ENCODE data around the gene CYTH1.

Gene CYTH1

DNA sequence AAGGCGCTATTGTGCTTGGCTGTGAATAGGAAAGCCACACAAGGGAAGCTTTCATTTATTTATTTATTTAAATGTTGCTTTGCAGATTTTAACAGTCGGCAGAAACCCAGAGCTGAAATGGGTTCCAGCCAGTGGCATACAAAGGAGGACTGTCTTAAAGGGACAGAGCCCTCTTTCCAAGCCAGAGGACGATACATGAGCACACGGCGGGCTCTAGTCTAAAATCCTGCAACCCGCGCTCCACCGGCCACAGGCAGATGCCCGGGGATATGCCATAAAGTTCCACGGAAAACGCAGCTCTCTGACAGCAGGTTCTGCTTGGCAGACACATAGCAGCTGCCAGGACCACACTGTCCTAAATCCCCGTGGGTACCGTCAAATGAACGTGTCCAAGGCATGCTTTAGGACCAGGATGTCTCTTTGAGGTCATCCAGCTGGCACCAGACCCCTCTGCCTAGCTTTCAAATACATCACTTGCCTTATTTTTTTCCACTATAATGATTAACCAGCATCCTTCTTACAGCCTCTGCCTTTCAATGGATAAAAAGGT lies 64.6 kb downstream of the CYTH1 start:
- no peak for DNase-seq (ENCODE audit: low read depth in 4 of 4, low spot score in 1 of 4)

DNA sequence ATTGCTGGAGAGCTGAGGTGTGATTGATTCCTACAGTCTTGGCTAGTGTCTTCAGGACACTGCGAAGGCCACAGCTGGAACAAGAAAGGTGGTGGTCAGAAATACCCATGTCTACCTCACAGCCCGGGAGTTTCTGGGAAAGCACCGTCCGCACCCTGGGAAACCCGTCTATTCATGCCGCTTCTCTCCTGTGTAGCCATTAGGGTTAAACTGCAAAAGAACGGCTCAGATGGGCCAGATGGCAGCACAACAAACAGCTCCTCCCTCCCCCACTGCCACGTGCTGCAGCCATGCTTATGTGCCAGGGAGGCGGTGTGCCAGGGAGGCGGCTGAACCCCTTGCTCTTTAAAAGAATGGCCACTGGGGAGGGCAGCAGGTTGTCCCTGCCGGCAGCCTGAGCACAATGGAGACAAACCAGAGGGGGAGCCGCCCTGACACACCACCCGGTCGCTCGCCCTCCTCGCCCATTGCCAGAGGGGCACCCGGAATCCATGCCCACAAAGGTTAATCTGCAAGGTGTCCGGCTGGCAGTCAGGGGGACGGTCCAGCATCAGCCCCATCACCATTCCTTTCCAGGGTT lies 65.2 kb downstream of the CYTH1 start:
- no peak for DNase-seq (ENCODE audit: low read depth in 4 of 4, low spot score in 1 of 4)

DNA sequence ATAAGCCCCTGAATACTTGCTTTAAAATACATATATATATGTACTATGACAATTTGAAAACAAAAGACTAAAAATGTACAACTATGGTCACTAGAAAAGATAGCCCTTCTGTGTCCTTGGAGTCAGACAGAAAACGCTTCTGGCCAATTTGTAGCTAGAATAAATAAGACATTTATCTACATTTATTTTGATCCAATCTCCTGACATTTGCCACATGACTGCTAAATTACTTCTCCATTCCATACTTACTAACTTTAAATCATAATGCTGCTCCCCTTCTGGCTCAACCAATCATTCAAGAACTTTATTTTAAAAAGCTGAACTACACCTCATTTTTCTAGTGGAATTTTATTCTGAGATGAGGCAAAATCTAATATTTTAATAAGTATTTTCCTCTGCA lies 65.8 kb downstream of the CYTH1 start:
- DNase-seq (ENCODE audit: low read depth in 4 of 4, low spot score in 1 of 4): no peak

DNA sequence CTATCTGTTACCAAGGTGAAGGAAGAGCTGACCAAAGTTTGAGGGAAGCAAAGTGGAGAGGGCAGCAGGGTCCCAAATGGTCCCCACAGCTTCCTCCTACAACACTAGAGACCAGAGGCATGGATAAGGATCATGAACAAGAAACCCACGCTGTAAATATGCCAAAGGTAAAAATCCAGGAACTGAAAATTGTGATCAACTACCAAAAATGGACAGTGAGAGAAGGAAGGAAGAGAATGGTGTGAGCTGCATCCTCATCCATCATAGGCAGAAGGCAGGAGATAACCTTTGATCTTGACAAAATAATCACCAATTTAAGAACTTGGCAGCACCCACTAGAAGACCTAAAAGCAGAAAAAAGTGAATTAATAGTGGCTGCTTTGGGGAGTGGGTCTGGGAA lies 66.2 kb downstream of the CYTH1 start:
- no peak for DNase-seq (ENCODE audit: low read depth in 4 of 4, low spot score in 1 of 4)

DNA sequence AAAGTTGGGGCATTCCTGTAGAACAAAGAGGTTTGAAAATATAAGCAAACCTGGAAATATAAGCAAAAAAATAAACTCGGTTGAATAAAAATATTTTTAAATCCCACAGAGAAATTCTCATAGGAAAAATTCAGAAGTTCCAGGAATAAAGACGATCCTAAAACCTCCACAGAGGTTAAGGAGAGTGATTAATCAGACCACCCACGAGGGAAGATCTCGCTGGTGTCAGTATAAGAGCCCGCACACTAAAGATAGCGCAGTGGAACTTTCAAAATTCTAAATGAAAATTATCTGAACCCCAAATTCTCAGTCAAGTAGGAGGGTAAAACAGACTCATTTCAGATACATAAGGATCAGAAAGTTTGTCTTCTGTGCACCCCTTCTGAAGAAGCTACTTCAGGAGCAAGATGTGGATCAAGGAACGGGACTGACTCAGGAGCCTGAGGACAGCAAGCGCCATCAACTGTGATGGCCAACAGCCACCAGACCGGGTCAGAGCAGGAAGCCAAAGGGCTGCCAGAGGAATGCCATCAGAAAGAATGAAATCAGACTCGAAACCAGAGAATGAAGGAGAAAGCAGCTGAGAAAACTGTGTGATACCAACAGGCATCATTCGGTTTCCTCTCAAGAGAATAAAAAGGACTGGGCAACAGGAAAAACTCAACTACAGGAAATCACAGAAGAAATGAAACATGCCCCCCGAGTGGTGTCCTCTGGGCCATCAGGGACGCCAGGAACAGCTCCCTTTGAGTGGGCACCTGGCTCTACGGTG lies 66.9 kb downstream of the CYTH1 start:
- DNase-seq (ENCODE audit: low read depth in 4 of 4, low spot score in 1 of 4): no peak

DNA sequence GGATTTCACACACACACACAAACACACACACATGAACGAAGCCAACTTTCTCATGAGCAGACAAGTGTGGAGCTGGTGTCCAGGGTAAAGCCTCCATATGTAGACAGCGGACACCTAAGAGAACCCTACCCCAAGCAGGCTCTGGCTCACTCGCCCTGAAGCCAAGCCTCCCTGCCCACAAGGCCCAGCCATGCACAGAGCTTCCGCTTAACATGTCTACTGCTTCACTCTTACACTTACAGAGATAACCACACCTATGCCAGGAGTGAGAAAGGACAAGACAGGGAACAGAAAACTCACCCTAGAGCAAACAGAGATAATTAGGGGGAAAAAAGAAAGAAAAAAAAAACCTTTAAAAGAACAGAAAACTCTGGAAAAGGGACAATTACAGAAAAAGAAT lies 67.5 kb downstream of the CYTH1 start:
- no peak for DNase-seq (ENCODE audit: low read depth in 4 of 4, low spot score in 1 of 4)

DNA sequence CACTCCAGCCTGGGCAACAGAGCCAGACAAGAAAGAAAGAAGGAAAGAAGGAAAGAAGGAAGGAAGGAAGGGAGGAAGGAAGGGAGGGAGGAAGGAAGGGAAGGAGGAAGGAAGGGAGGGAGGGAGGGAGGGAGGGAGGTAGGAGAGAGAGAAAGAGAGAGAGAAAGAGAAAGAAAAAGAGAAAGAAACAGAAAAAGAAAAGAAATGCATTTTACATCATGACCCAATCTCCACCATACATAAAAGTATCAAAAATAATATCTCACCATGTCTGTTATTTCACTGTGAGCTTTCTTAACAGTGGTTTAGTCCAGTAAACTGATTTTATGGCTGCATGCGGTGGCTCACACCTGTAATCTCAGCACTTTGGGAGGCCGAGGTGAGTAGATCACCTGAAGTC lies 70.0 kb downstream of the CYTH1 start:
- DNase-seq (ENCODE audit: low read depth in 4 of 4, low spot score in 1 of 4): no peak

DNA sequence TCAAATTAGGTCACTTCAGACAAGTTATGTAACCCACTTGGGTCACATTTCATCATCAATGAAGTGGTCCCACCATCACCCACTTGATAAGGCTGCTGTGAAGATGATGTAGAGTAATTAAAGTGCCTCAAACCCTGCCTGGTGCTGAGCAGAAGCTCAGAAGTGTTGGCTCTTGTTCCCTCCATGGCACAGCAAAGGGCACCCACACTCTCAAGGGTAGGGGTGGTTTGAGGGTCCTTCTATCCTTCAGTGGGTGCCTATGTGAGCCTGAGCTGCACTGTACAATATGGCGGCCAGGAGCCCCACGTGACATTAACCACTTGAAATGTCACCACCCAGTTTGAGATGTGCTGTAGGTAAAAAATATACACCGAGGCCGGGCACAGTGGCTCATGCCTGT lies 71.5 kb downstream of the CYTH1 start:
- no peak for DNase-seq (ENCODE audit: low read depth in 4 of 4, low spot score in 1 of 4)

DNA sequence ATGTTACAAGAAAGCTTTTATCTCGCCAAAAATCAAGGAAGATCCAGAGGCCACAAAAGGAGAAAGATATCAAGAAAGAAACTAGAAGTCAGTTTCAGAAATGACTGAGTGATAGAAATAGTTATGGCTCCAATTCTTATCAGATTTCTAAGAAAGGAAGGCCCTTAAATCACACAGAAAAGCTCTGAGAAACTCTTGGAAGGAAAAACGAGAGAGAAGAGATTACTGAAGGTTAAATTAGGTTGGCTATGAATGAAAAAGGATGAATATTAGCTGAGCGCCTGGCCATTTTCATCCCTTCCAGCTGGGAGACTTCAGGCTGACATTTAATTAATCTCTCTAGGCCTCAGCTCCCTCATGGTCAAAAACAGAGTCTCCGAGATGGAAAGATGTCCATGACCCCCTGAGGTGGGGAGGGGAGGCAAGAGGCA lies 72.3 kb downstream of the CYTH1 start:
- DNase-seq (ENCODE audit: low read depth in 4 of 4, low spot score in 1 of 4): no peak

DNA sequence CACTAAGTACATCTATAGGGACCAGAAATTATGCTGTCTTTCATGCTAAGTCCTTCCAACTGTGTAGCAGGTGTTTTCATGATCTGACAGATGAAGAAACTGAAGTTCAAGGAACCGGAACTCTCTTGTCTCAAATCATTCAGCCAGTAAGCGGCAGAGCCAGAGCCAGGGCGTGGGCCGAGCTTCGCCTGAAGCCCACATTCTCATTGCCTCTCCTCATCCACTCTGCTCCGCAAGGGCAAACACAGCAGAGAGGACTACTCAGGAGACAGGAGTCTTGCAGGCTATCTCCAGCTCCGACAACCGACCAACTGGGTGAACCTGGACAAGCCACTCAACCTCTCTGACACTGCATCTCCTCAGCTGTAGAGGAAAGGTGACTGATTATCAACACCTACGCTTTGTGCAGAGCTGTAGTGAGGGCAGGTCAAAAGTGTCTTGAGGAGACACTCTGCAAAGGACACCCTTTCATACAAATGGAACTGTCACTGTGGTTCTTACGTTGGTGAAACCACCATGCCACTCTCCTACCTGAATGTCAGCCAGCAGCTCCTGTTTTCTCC lies 72.9 kb downstream of the CYTH1 start:
- DNase-seq (ENCODE audit: low read depth in 4 of 4, low spot score in 1 of 4): no peak

DNA sequence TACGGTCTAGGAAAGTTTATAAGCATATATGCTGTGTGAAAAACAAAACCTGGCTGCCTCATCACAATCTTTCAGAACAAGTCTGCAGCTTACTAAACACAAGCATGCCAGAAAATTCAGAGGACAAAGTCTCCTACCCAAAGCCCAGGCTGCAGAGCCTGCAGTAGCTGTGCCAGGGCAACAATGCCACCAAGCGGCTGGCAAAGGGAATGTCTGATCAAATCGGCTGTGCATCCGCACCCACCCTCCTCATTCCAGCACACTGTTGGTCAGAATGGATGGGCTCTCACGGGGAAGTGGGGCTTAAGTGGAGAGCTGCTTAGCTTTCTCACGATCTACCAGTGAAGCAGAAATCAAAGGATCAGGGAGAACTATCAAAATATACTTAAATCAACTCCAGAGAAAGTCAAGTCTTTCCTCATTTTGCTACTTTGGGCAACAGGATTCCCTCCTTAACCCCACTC lies 73.5 kb downstream of the CYTH1 start:
- peak; percentile 28 to 44 (median 36) for DNase-seq (ENCODE audit: low read depth in 4 of 4, low spot score in 1 of 4)

DNA sequence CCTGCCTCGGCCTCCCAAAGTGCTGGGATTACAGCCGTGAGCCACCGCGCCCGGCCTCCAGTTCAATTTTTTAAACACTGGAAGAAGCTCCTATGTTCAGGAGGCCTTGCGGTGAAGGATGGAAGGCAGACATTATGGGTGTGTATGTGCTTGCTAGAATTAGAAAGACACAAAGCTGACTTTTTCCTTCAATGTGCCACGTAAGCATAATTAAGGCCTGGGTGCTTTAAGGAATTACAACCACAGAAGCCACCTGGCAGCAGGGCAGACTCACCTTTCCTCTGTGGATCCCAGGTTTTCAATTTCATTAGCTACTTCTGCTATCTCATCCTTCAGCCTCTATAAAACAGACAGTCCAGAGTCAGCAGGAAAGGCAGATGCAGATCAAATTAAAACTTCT lies 74.2 kb downstream of the CYTH1 start:
- no peak for DNase-seq (ENCODE audit: low read depth in 4 of 4, low spot score in 1 of 4)

DNA sequence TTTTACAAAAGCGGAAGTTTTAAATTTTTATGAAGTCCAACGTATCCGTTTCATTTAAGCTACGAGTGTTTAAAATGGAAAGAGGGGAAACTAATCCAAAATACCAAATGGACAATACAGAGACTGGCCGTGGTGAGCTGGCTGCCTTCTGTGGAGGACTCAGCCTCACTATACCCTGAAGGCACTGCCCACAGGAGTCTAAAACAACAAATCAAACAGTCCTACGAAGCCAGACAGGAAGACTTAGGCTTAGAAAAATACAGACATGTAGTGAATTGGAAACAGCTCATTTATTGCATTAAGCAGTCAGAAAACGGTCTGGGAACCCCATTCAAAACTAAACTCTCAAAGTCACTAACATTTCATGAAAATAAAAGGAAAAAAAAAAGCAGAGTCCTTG lies 75.1 kb downstream of the CYTH1 start:
- no peak for DNase-seq (ENCODE audit: low read depth in 4 of 4, low spot score in 1 of 4)

DNA sequence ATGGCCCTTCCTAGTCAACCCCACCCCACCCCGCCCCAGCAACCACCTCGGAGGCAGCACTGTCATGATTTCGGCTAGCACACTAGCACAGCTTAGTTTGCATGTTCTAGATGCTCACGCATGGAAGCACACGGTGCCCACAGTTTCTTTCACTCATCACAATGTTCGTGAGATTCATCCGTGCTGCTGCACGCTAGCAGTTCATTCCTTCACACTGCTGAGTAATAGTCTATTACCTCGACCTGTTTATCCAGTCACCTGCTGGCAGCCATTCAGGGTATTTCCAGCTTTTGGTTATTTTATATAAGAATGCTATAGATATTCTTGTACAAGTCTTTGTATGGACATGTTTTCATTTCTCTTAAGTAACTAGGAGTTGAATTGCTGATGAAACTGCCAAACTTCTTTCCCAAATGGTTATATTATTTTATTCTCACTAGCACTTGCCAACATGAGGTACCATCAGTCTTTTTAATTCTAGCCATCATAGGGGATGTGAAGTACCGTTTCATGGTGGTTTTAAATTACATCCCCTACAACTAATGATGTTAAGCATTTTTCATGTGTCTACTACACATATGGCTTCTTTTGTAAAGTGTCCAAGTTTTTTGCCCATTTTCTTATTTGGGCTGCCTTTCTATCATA lies 75.7 kb downstream of the CYTH1 start:
- DNase-seq (ENCODE audit: low read depth in 4 of 4, low spot score in 1 of 4): no peak

DNA sequence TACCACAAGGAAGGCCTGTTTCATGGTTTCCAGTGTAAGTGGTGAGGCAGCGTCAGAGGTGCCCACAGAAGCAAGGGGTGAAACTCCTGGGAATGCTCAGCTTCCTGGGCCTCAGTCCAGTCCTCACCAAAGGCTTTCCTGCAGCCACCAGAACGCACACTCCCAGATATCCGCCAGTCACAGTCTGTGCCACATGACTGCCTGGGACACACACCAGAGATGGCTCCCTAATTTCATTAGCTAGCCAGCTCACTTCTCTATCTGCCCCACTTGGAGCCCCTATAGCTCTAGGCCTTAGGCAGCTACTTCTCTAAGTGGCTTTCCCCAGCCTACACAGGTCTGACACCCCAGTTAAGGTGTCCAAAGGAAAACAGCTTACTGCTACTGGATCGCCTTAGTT lies 77.0 kb downstream of the CYTH1 start:
- no peak for DNase-seq (ENCODE audit: low read depth in 4 of 4, low spot score in 1 of 4)

DNA sequence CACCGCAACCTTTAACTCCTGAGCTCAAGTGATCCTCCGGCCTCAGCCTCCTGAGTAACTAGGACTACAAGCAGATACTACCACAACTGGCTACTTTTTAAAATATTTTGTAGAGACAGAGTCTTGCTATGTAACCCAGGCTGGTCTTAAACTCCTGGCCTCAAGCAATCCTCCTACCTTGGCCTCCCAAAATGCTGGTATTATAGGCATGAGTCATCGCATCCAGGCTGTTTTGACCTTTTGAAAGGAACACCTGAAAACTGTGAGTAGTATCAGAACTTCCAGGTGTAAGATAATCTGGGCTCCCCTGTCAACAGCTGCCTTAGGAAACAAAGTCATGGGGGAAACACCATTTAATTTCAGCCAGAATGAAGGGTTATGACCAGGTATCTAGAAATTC lies 77.5 kb downstream of the CYTH1 start:
- DNase-seq (ENCODE audit: low read depth in 4 of 4, low spot score in 1 of 4): no peak

DNA sequence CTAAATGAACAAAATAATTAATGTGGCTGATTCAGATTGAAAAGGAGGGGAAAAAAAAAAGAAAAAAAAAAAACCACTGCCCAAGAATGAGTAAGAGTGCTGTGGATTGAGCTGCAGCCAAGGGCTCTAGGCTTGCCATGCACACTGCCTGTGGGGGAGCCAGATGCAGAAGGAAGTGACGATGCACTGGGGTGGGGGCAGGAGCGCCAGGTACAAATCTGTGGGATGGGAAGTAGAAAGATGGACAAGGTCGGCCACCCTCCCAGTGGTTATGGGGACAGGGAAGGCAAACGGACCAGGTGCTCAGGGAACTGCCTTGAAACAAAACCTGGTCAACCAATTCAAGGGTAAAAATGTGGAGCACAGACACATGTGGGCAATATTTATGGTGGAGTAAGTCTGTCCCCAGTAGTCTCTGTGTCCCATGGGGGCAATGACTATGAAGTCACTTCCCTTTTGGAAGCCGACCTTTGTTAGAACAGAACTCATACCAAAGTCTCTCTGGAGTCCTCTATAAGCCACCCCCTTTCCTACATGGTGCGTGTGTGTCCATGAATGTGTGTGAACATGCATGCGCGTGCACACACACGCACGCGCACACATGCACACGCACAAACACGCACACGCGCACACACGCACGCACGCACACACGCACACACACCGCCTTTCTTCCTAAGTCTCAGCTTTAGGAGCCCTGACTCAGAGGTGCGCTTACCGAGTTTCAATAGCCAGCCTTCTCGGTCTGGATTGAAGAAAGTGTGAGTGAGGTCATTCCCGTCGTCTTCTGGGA lies 84.3 kb downstream of the CYTH1 start:
- no peak for DNase-seq (ENCODE audit: low read depth in 4 of 4, low spot score in 1 of 4)

DNA sequence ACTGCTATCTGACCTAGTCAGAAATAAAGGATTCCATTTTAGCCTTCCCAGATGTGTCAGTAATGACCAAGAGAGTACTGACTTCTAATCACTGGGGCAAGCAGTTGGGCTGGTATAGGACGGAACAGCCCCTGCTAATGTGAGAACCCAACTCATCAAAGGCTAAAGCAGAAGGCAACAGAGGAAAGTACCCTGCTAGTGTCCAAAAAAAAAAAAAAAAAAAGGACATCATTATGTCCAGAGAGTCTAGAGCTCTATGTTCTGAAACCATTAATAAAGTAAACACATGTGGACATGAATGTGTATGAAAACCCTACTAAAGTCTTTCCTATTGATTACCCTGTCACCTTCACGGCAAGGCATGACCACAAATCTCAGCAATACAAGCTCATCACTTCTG lies 85.0 kb downstream of the CYTH1 start:
- no peak for DNase-seq (ENCODE audit: low read depth in 4 of 4, low spot score in 1 of 4)

DNA sequence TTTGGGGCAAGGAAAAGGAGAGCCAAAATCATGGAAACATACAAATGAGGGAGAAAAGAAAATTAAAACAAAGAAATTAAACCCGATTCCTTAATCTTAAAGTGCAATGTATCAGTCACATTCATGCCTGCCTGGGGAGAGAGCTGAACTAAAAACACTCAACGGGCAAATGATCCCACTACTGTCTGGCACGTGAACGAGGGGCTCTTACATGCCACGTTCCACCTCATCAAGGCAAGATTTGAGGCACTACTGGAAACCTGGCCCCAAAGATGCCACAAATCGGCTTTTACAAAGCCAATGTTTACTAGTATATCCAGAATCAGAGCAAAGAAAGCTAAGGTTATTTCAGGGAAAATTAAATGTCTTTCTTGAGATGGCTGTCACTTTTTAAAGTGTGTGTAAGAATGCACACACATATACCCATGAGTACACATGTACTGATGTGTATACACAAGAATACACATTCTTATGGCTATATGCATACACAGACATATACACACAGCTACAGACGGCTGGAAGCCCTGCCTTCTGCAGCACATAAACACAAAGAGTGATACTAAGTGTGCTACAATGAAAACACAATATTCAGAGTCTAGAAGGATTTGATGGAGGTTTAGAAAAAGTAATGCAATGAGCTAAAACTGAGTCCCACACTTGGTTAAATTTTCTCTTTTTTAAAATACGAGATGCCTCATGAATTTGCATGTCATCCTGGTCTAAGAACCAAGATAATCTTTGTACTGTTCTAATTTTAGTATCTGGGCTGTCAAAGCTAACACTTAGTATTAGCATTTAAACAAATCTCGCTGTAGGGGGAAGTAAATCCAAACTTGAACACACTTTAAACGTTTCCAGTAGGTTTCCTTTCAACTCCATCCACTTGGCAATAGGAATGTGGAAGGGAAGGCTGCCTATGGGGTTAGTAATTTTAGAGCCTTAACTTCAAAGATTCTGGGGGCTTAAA lies 85.8 kb downstream of the CYTH1 start:
- DNase-seq (ENCODE audit: low read depth in 4 of 4, low spot score in 1 of 4): no peak
